GM12878 (cell line): ENCODE data around the gene PFKP. TPM values are rescaled to one million over a fixed set of nuclear protein-coding genes. Genes with fewer than 3 reads are reported as not detected.

Source experiments
- ATAC-seq: fragments of 200-7000 bp; cut with Tn5 transposase; 3 replicates; pipeline ENCODE4 v1.9.1; 2020; ENCODE audit warnings: mild to moderate bottlenecking, moderate library complexity
- BruUV-seq: library from RNA; stranded (reverse); fragments of 400-500 nt; replicated peaks from 2 replicates; lab custom pipeline; 2021; lab: Mats Ljungman, UMichigan
- CTCF ChIA-PET: fragments of 300-600 bp; sonication (Branson Sonifier 250); formaldehyde crosslinking; extraction: SDS; loops from one replicate; lab custom pipeline; 2021; ENCODE audit warnings: inconsistent platforms; lab: Yijun Ruan, JAX
- POLR2A ChIA-PET: fragments of 350-600 bp; formaldehyde crosslinking; extraction: SDS; loops from one replicate; lab custom pipeline; 2021; ENCODE audit warnings: inconsistent platforms; lab: Charles Lee
- RAD21 ChIA-PET: fragments of 300-600 bp; sonication (Branson Sonifier 250); formaldehyde crosslinking; loops from one replicate; lab custom pipeline; 2023; ENCODE audit warnings: antibody characterized with exemption; ENCODE audit not compliant: unreplicated experiment; lab: Charles Lee
- SMC1A ChIA-PET: fragments of 300-600 bp; sonication (Branson Sonifier 250); formaldehyde crosslinking; loops from one replicate; lab custom pipeline; 2023; ENCODE audit not compliant: unreplicated experiment, uncharacterized antibody; lab: Charles Lee
- DNase-seq: peaks from one replicate; pipeline ENCODE4 v3.0.0-alpha.2; 2011; ENCODE audit warnings: low read depth, low spot score
- FAIRE-seq: peaks from 3 replicates; lab custom pipeline; 2011; peaks lifted over from hg19 to GRCh38; lab: Jason Lieb, UNC
- H2AFZ ChIP-seq: 2 replicates; pipeline ENCODE4 v1.6.0; 2011; ENCODE audit warnings: low read depth, low read length, control low read depth; ENCODE audit not compliant: control insufficient read depth
- H3K27ac ChIP-seq: 2 replicates; pipeline ENCODE4 v1.5.1; 2011; ENCODE audit warnings: control low read depth; ENCODE audit not compliant: control insufficient read depth, insufficient read depth
- H3K27me3 ChIP-seq, 2 experiments: replicated peaks in 1 of 2; 2 replicates each; pipeline versions ENCODE4 v1.6.0 to v1.6.1; 2011; ENCODE audit warnings: low read length in 1 of 2; ENCODE audit not compliant: control insufficient read depth in 2 of 2, insufficient read depth in 2 of 2
- H3K36me3 ChIP-seq, 2 experiments: 2 replicates each; pipeline ENCODE4 v1.5.1; 2011; ENCODE audit warnings: low read length in 1 of 2; ENCODE audit not compliant: control insufficient read depth in 2 of 2, insufficient read depth in 2 of 2
- H3K4me1 ChIP-seq: 2 replicates; pipeline ENCODE4 v1.6.1; 2011; ENCODE audit warnings: mild to moderate bottlenecking, low read length, moderate library complexity, mixed read lengths; ENCODE audit not compliant: control insufficient read depth, insufficient read depth
- H3K4me2 ChIP-seq: 2 replicates; pipeline ENCODE4 v1.6.0; 2011; ENCODE audit warnings: control low read depth; ENCODE audit not compliant: control insufficient read depth, insufficient read depth
- H3K4me3 ChIP-seq: fragments of 200-600 bp; sonication (generic); 2 replicates; pipeline ENCODE4 v1.5.1; 2016
- H3K79me2 ChIP-seq: 2 replicates; pipeline ENCODE4 v1.6.0; 2011; ENCODE audit warnings: low read length; ENCODE audit not compliant: control insufficient read depth, insufficient read depth
- H3K9ac ChIP-seq: 2 replicates; pipeline ENCODE4 v1.8.0; 2011; ENCODE audit warnings: low read length, control low read depth, mixed read lengths; ENCODE audit not compliant: control insufficient read depth, insufficient read depth
- H3K9me3 ChIP-seq: replicated peaks from 3 replicates; pipeline ENCODE4 v1.5.1; 2011; ENCODE audit warnings: mild to moderate bottlenecking, low read length; ENCODE audit not compliant: control insufficient read depth, insufficient read depth
- H4K20me1 ChIP-seq: 2 replicates; pipeline ENCODE4 v1.6.0; 2011; ENCODE audit not compliant: control insufficient read depth, insufficient read depth
- CBFB ChIP-seq: IDR thresholded peaks from 2 replicates; pipeline ENCODE4 v1.6.1; 2016; ENCODE audit warnings: antibody characterized with exemption, low read depth
- CBX3 ChIP-seq: fragments of 200-600 bp; sonication (generic); IDR thresholded peaks from 2 replicates; pipeline ENCODE4 v1.6.1; 2016; ENCODE audit warnings: low read depth, borderline replicate concordance
- CREB1 ChIP-seq: IDR thresholded peaks from 2 replicates; pipeline ENCODE4 v1.6.1; 2012; ENCODE audit warnings: low read depth, mild to moderate bottlenecking, inconsistent platforms
- HCFC1 ChIP-seq: fragments of 150-350 bp; IDR thresholded peaks from 2 replicates; pipeline ENCODE4 v1.6.1; 2014; ENCODE audit warnings: low read length
- IKZF1 ChIP-seq: fragments of 450-650 bp; conservative IDR thresholded peaks from 2 replicates; pipeline ENCODE4 v1.6.1; 2017; ENCODE audit warnings: antibody characterized with exemption, mild to moderate bottlenecking
- NFYA ChIP-seq: IDR thresholded peaks from 2 replicates; pipeline ENCODE4 v1.6.1; 2011; ENCODE audit warnings: low read depth, mild to moderate bottlenecking, low read length, improper control_type of control experiment, borderline replicate concordance
- NFYB ChIP-seq: IDR thresholded peaks from 2 replicates; pipeline ENCODE4 v1.6.1; 2011; ENCODE audit warnings: low read depth, mild to moderate bottlenecking, low read length, improper control_type of control experiment, moderate library complexity; ENCODE audit not compliant: insufficient read depth
- NR2F1 ChIP-seq: fragments of 450-650 bp; conservative IDR thresholded peaks from 2 replicates; pipeline ENCODE4 v1.6.1; 2017; ENCODE audit warnings: mild to moderate bottlenecking
- RAD21 ChIP-seq: IDR thresholded peaks from 2 replicates; pipeline ENCODE4 v1.6.1; 2011; ENCODE audit warnings: mild to moderate bottlenecking, low read depth, low read length, moderate library complexity; ENCODE audit not compliant: insufficient read depth
- RBBP5 ChIP-seq: fragments of 200-600 bp; sonication (generic); conservative IDR thresholded peaks from 2 replicates; pipeline ENCODE4 v1.6.1; 2016
- RCOR1 ChIP-seq: conservative IDR thresholded peaks from 2 replicates; pipeline ENCODE4 v1.6.1; 2012; ENCODE audit warnings: low read depth, low read length, improper control_type of control experiment
- RELA ChIP-seq: fragments of 450-650 bp; IDR thresholded peaks from 2 replicates; pipeline ENCODE4 v1.8.0; 2014; ENCODE audit warnings: borderline replicate concordance; ENCODE audit not compliant: partially characterized antibody
- SIX5 ChIP-seq: IDR thresholded peaks from 2 replicates; pipeline ENCODE4 v1.6.1; 2011; ENCODE audit warnings: mild to moderate bottlenecking, low read depth, low read length, moderate library complexity; ENCODE audit not compliant: severe bottlenecking
- SPI1 ChIP-seq: IDR thresholded peaks from 2 replicates; pipeline ENCODE4 v1.6.1; 2011; ENCODE audit warnings: low read depth, mild to moderate bottlenecking, low read length, moderate library complexity, borderline replicate concordance; ENCODE audit not compliant: insufficient read depth
- SREBF1 ChIP-seq: IDR thresholded peaks from 2 replicates; pipeline ENCODE4 v1.6.1; 2012; ENCODE audit warnings: mild to moderate bottlenecking, low read length
- WGBS: methylation state at CpG from one replicate; pipeline ENCODE4 v1.1.6; 2016; ENCODE audit warnings: low lambda C conversion rate; ENCODE audit not compliant: insufficient replicate concordance, insufficient coverage; ENCODE audit errors: missing lambda C conversion rate; 5-methylcytosine and 5-hydroxymethylcytosine counted together
- in situ Hi-C: fragments of 300-500 bp; cut with MboI; formaldehyde crosslinking; loops from 9 replicates; pipeline ENCODE4 v1.14.3; 2018; ENCODE audit warnings: mixed read lengths
- intact Hi-C: fragments of 100-400 bp; cut with micrococcal nuclease; formaldehyde crosslinking; loops from one replicate; pipeline ENCODE4 v1.14.2; 2022; ENCODE audit not compliant: unreplicated experiment
- polyA plus RNA-seq, 11 experiments: library from polyadenylated mRNA; depleted of rRNA in 4 of 11; unstranded in 6 of 11; stranded (reverse) in 5 of 11; fragments of >200 nt; fragmentation: Nextera tagmentation in 4 of 11; fragmentation: Illumina TruSeq in 1 of 11; extraction: Ambion mirVana in 4 of 11; extraction: Trizol in 1 of 11; gene quantifications; 1 replicate in 1 of 11; 2 replicates in 10 of 11; pipeline versions ENCODE4 v1.2.1 to v1.2.3, GENCODE V29; 2011 to 2016; ENCODE audit warnings: inconsistent platforms in 2 of 11, missing spikeins in 2 of 11, low read depth in 1 of 11
- total RNA-seq, 4 experiments: library from RNA; depleted of rRNA in 3 of 4; stranded (reverse); fragments of >200 nt in 3 of 4; fragmentation: Illumina TruSeq in 1 of 4; extraction: Trizol in 1 of 4; gene quantifications; 2 replicates each; pipeline versions ENCODE4 v1.2.1 to v1.2.3, GENCODE V29; 2013 to 2021
- TF ChIP-seq, protein P1 (sequence below): IDR thresholded peaks from 2 replicates; pipeline ENCODE4 v1.6.1; 2011; ENCODE audit warnings: borderline replicate concordance, low read depth, mild to moderate bottlenecking, moderate library complexity, low read length; ENCODE audit not compliant: insufficient read depth, poor library complexity, severe bottlenecking
- TF ChIP-seq, protein P2 (sequence below): fragments of 150-350 bp; IDR thresholded peaks from 2 replicates; pipeline ENCODE4 v1.6.1; 2014; ENCODE audit warnings: mild to moderate bottlenecking, low read depth, low read length

Gene PFKP
- total and polyA plus RNA-seq, 10 of the 15 experiments (the other 5 are each of a cell fraction or from before 2014, with no cell fraction given), result 27.0 to 145 (median 95.7) TPM

DNA sequence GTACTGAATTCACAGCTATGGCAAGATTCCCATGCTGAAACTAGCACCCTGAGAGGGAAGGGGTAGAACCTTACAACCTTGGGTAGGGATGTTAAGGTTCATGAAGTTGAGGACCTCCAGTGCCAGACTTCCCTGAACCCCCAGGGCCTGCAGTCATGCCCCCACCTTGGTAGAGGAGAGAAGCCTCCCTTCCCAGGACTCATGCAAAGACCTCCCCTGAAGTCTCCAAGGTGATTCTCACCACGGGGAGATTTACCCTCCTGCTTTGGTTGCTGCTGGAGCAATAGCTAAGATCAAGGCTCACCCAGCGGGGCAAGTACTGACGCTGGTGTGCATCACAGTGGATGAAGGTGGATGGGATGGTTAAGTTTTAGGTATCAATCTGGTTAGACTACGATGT is 49.1 kb upstream of the PFKP start:
- RAD21 ChIA-PET, result no interaction called here

DNA sequence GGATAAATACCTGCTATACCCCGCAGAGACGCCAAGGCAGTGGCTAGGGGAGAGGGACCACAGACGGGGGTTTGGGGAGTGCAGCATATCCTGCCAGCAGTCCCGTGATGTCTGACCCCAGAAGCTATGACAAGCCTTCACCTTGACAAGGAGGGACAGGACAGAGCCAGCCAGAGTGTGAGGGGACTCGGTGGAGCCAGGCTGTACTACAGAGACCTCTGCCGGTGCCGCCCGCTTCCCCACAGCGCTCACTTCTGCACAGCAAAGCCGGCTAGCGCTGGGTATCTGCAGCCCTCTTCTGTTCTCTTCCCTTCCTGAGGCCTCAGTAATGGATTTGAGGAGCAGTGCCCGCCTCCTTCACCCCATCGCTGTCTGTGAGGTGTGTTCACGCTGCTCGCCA is 47.0 kb upstream of the PFKP start:
- in situ Hi-C loops (no loop called here), intact Hi-C loops (no loop called here)
- SMC1A ChIA-PET, result no interaction called here
- Histone ChIP-seq H3K27ac (no peak overlapping the region), H3K27me3 (peaks cover 0 to 4% of the 10 kb centered on the region in 2 experiments; a peak in 2 of 4 replicates), H3K4me3 (no peak overlapping the region), H3K79me2 (no peaks in the 10 kb centered on the region), H2AFZ (no peak overlapping the region), H3K36me3 (no peaks in the 10 kb centered on the region), H3K4me2 (no peak overlapping the region), H4K20me1 (no peaks in the 10 kb centered on the region), H3K4me1 (no peaks in the 10 kb centered on the region), H3K9ac (no peak overlapping the region), H3K9me3 (no peaks in the 10 kb centered on the region)
- no peak for ATAC-seq
- RAD21 ChIA-PET, result no interaction called here
- no peak for DNase-seq
- 52% methylated on average over 15 of the region's 15 CpGs for WGBS
- POLR2A ChIA-PET, result no interaction called here
- CTCF ChIA-PET, result no interaction called here
- FAIRE-seq, result no peak
- no TSS peak for BruUV-seq
- TF ChIP-seq CBX3 (no peak), SIX5 (no peak), SREBF1 (no peak), CREB1 (no peak), NR2F1 (no peak), RCOR1 (no peak), RAD21 (no peak), SPI1 (no peak), RELA (no peak), NFYA (no peak), IKZF1 (no peak), NFYB (no peak), HCFC1 (no peak)
- TF ChIP-seq, protein P1, sequence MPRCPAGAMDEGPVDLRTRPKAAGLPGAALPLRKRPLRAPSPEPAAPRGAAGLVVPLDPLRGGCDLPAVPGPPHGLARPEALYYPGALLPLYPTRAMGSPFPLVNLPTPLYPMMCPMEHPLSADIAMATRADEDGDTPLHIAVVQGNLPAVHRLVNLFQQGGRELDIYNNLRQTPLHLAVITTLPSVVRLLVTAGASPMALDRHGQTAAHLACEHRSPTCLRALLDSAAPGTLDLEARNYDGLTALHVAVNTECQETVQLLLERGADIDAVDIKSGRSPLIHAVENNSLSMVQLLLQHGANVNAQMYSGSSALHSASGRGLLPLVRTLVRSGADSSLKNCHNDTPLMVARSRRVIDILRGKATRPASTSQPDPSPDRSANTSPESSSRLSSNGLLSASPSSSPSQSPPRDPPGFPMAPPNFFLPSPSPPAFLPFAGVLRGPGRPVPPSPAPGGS, result no peak
- TF ChIP-seq, protein P2, sequence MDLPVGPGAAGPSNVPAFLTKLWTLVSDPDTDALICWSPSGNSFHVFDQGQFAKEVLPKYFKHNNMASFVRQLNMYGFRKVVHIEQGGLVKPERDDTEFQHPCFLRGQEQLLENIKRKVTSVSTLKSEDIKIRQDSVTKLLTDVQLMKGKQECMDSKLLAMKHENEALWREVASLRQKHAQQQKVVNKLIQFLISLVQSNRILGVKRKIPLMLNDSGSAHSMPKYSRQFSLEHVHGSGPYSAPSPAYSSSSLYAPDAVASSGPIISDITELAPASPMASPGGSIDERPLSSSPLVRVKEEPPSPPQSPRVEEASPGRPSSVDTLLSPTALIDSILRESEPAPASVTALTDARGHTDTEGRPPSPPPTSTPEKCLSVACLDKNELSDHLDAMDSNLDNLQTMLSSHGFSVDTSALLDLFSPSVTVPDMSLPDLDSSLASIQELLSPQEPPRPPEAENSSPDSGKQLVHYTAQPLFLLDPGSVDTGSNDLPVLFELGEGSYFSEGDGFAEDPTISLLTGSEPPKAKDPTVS, result no peak

More for the DNA sequence above, 49.1 kb upstream of the PFKP start:
- ATAC-seq, result no peak
- H3K4me3 ChIP-seq, result no peak overlapping the region
- 11% methylated on average over 4 of the region's 4 CpGs for WGBS
- no peak overlapping the region for H3K9ac ChIP-seq
- no TSS peak for BruUV-seq
- in situ Hi-C loops, result no loop called here
- no peak overlapping the region for H3K27ac ChIP-seq
- H3K9me3 ChIP-seq, result no peaks in the 10 kb centered on the region
- no peaks in the 10 kb centered on the region for H3K4me1 ChIP-seq
- no peaks in the 10 kb centered on the region for H3K79me2 ChIP-seq
- H3K36me3 ChIP-seq, result no peaks in the 10 kb centered on the region
- POLR2A ChIA-PET, result no interaction called here
- H2AFZ ChIP-seq, result no peak overlapping the region
- CTCF ChIA-PET, result no interaction called here
- H3K4me2 ChIP-seq, result no peak overlapping the region
- no peaks in the 10 kb centered on the region for H4K20me1 ChIP-seq
- no peak for FAIRE-seq
- H3K27me3 ChIP-seq, result peaks cover 0 to 4% of the 10 kb centered on the region in 2 experiments; a peak in 2 of 4 replicates
- SMC1A ChIA-PET, result interaction anchor here (1.6 kb wide), 1 partner anchor 11 kb away, joined by 3 read pairs; no protein-coding TSS in a partner anchor
- intact Hi-C loops, result no loop called here
- TF ChIP-seq CBFB (no peak), RBBP5 (no peak), RELA (no peak)
- no peak for DNase-seq
